Kidney (tissue), 14 donors: ENCODE results near the gene SIGLEC5. TPM values are rescaled to one million over a fixed set of nuclear protein-coding genes. Genes with fewer than 3 reads are reported as not detected.

ENCODE experiments used
- DNase-seq, 5 donors: peaks; one replicate each; pipeline ENCODE4 v3.0.0-alpha.2; 2013 to 2020
- FAIRE-seq: peaks from 2 replicates; lab custom pipeline; 2012; peaks lifted over from hg19 to GRCh38; lab: Jason Lieb, UNC
- H3K27ac ChIP-seq, 2 donors: one replicate each; pipeline ENCODE4 v1.7.0; 2013; ENCODE audit warnings: low read depth in 2 of 2, low read length in 2 of 2, inconsistent platforms in 1 of 2
- H3K27me3 ChIP-seq: one replicate; pipeline ENCODE4 v1.7.1; 2013; ENCODE audit warnings: low read length, inconsistent platforms; ENCODE audit not compliant: control insufficient read depth, insufficient read depth
- H3K36me3 ChIP-seq, 3 donors: one replicate each; pipeline versions ENCODE4 v1.7.0 to v1.7.1; 2013; ENCODE audit warnings: low read length in 3 of 3, control low read depth in 1 of 3, inconsistent platforms in 1 of 3; ENCODE audit not compliant: insufficient read depth in 3 of 3, control insufficient read depth in 2 of 3
- H3K4me1 ChIP-seq, 3 donors: one replicate each; pipeline versions ENCODE4 v1.7.0 to v1.7.1; 2013; ENCODE audit warnings: low read length in 3 of 3, inconsistent platforms in 1 of 3, low read depth in 1 of 3; ENCODE audit not compliant: control insufficient read depth in 2 of 3, insufficient read depth in 2 of 3
- H3K4me3 ChIP-seq, 3 donors: one replicate each; pipeline versions ENCODE4 v1.7.0 to v1.8.1; 2013; ENCODE audit warnings: low read length in 3 of 3, control low read depth in 1 of 3, inconsistent platforms in 1 of 3
- H3K9ac ChIP-seq, 3 donors: one replicate each; pipeline versions ENCODE4 v1.7.0 to v1.7.1; 2013; ENCODE audit warnings: low read length in 3 of 3, control low read depth in 1 of 3, inconsistent platforms in 1 of 3
- H3K9me3 ChIP-seq, 3 donors: one replicate each; pipeline versions ENCODE4 v1.7.0 to v1.7.1; 2013; ENCODE audit warnings: low read length in 3 of 3, control low read depth in 1 of 3, inconsistent platforms in 1 of 3; ENCODE audit not compliant: control insufficient read depth in 2 of 3, insufficient read depth in 1 of 3
- CTCF ChIP-seq: IDR thresholded peaks from 3 replicates; pipeline ENCODE4 v1.5.1; 2012; ENCODE audit warnings: mild to moderate bottlenecking, moderate library complexity, borderline replicate concordance; ENCODE audit not compliant: insufficient read depth; ENCODE audit errors: extremely low read depth
- intact Hi-C: fragments of 100-400 bp; cut with DNase I; formaldehyde crosslinking; loops from one replicate; pipeline ENCODE4 v1.11.1; 2022
- polyA plus RNA-seq: library from polyadenylated mRNA; stranded (reverse); fragments of 350-450 nt; fragmentation: Illumina TruSeq; extraction: RNeasy Lipid Tissue Mini Kit (QIAGEN cat#74804); gene quantifications from one replicate; pipeline ENCODE4 v1.2.3, GENCODE V29; 2014; ENCODE audit warnings: low read depth, low replicate concordance; ENCODE audit not compliant: insufficient read depth
- total RNA-seq: library from RNA; stranded (reverse); fragmentation: NEBNext Ultra II Directional; extraction: Animal tissue kit (Norgen Biotek cat#: 25700); gene quantifications from one replicate; pipeline ENCODE4 v1.2.1, GENCODE V29; 2021
- donor health status: control.
- donor health status: control.
- donor health status: control.
- donor health status: control.
- donor health status: control.
- donor health status: DM: yes; HTN: yes; CAD: no.
- donor health status: Normal renal cell carcinoma (clear cell type).

Gene SIGLEC5
- total and polyA plus RNA-seq, 2 donors from 2014 or later, result not detected

DNA sequence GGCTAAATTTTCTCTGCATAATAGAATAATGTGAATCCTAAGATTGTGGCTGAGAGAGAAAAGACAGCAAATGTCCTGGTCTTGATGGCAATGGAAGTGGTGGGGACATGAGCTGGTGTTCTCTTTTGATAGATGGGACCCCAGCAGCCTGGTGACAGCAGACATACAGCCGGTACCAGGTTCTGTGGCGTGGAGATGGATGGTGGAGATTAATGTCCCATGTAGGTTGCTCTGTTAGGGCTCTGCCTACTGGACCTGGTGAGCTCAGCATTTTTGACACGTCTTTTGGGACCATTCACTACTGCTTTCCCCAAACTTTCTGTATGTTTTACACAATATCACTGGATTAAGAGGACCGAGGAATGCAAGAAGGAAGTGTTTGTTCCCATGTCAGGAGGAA lies 24.6 kb upstream of the SIGLEC5 start:
- no peaks in the 10 kb centered on the region for H3K9me3 ChIP-seq
- DNase-seq, result no peak
- peaks cover 0 to 2% (median 0%) of the 10 kb centered on the region in 3 donors for H3K4me1 ChIP-seq
- no peaks in the 10 kb centered on the region for H3K36me3 ChIP-seq
- intact Hi-C loops, result no loop called here
- no peak for TF ChIP-seq CTCF
- no peak for FAIRE-seq
- H3K9ac ChIP-seq, result no peak overlapping the region
- no peaks in the 10 kb centered on the region for H3K27me3 ChIP-seq
- no peak overlapping the region for H3K27ac ChIP-seq
- H3K4me3 ChIP-seq, result no peak overlapping the region

DNA sequence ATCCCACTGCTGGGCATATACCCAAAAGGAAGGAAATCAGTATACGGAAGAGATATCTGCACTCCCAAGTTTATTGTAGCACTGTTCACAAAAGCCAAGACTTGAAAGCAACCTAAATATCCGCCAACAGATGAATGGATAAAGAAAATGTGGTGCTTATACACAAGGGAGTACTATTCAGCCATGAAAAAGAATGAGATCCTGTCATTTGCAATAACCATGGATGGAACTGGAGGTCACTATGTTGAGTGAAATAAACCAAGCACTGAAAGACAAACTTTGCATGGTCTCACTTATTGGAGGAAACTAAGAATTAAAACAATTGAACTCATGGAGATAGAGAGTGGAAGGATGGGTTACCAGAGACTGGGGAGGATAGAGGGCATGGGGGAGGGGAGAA lies 23.0 kb upstream of the SIGLEC5 start:
- Histone ChIP-seq H3K36me3 (no peaks in the 10 kb centered on the region), H3K4me3 (no peak overlapping the region), H3K27me3 (no peaks in the 10 kb centered on the region), H3K9me3 (no peaks in the 10 kb centered on the region), H3K4me1 (peaks cover 0 to 2% (median 0%) of the 10 kb centered on the region in 3 donors), H3K27ac (no peak overlapping the region), H3K9ac (no peak overlapping the region)
- FAIRE-seq (no peak), DNase-seq (no peak)
- intact Hi-C loops, result no loop called here
- TF ChIP-seq CTCF, result no peak

GRCh38 chr19:51652266-51652665 lies 22.1 kb upstream of the SIGLEC5 start:
- Histone ChIP-seq H3K4me3 (no peak overlapping the region), H3K36me3 (no peaks in the 10 kb centered on the region), H3K4me1 (peaks cover 0 to 2% (median 0%) of the 10 kb centered on the region in 3 donors), H3K27ac (no peak overlapping the region), H3K27me3 (no peaks in the 10 kb centered on the region), H3K9me3 (no peaks in the 10 kb centered on the region), H3K9ac (no peak overlapping the region)
- intact Hi-C loops, result no loop called here
- DNase-seq (no peak), FAIRE-seq (no peak)
- TF ChIP-seq CTCF, result no peak

DNA sequence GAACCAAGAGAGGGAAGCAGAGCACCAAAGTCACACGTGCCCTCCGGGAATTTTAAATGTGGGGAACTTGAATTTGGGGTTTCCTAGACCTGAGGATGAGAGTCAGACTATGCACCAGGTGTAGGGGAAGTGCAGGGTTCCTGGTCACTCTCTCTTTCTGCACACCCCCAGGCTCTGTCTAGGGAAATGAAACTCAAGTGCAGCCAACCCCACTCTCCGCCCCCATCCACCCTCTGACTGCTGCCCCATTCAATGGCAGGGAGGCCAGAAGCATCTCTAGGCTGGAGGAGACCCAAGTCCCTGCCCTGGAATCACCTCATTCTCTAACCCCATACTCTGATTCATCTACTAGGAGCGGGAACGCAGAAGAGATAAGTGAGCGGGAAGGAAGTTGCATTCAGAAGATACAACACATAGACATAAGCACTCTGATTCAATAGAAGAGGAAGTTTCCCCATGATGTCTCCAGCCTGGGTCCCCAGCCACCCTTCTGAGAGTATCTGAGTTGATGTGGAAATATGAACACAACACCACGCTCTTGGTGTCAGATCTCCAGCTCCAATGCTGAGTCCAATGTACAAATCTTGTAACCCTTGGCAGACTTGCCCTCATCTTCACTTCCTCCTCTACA lies 21.1 kb upstream of the SIGLEC5 start:
- no peaks in the 10 kb centered on the region for H3K27me3 ChIP-seq
- H3K36me3 ChIP-seq, result no peaks in the 10 kb centered on the region
- FAIRE-seq, result no peak
- TF ChIP-seq CTCF, result no peak
- no peaks in the 10 kb centered on the region for H3K4me1 ChIP-seq
- H3K27ac ChIP-seq, result no peak overlapping the region
- no peak overlapping the region for H3K9ac ChIP-seq
- DNase-seq, result no peak
- intact Hi-C loops, result no loop called here
- H3K9me3 ChIP-seq, result no peaks in the 10 kb centered on the region
- no peak overlapping the region for H3K4me3 ChIP-seq
